A673 (cell line): ENCODE measurements around the gene PKN1. TPM values are rescaled to one million over a fixed set of nuclear protein-coding genes. Genes with fewer than 3 reads are reported as not detected.
A peak's percentile ranks its signal among the peaks of the same experiment; 100 is the strongest.

Experiments
- BruUV-seq: library from RNA; stranded (reverse); fragments of 400-500 nt; replicated peaks from 2 replicates; lab custom pipeline; 2021; lab: Mats Ljungman, UMichigan
- CTCF ChIA-PET: fragments of 300-600 bp; sonication (Branson Sonifier 250); formaldehyde crosslinking; loops from one replicate; lab custom pipeline; 2022; ENCODE audit warnings: antibody characterized with exemption; lab: Charles Lee
- POLR2A ChIA-PET: fragments of 300-600 bp; sonication (Branson Sonifier 250); formaldehyde crosslinking; loops from one replicate; lab custom pipeline; 2022; ENCODE audit warnings: antibody characterized with exemption; ENCODE audit not compliant: low non-redundant PET; lab: Charles Lee
- DNase-seq: peaks from one replicate; pipeline ENCODE4 v3.0.0-alpha.2; 2015; ENCODE audit warnings: low spot score
- H3K27ac ChIP-seq: fragments of 200-600 bp; sonication (generic); 2 replicates; pipeline ENCODE4 v1.5.1; 2016; ENCODE audit warnings: mixed run types, low read depth, mild to moderate bottlenecking, mixed read lengths, antibody characterized with exemption, low read length; ENCODE audit not compliant: poor library complexity, severe bottlenecking
- H3K27me3 ChIP-seq: fragments of 200-600 bp; sonication (generic); replicated peaks from 2 replicates; pipeline ENCODE4 v1.6.1; 2017; ENCODE audit warnings: mixed run types, low read depth, mild to moderate bottlenecking, mixed read lengths, antibody characterized with exemption, low read length; ENCODE audit not compliant: insufficient read depth, poor library complexity
- H3K36me3 ChIP-seq: fragments of 200-600 bp; sonication (generic); 2 replicates; pipeline ENCODE4 v1.6.1; 2016; ENCODE audit warnings: mixed run types, mild to moderate bottlenecking, mixed read lengths, antibody characterized with exemption, low read length; ENCODE audit not compliant: insufficient read depth, poor library complexity, severe bottlenecking
- H3K4me1 ChIP-seq: fragments of 200-600 bp; sonication (generic); 2 replicates; pipeline ENCODE4 v1.6.1; 2017; ENCODE audit warnings: mixed run types, mild to moderate bottlenecking, mixed read lengths, antibody characterized with exemption, low read length; ENCODE audit not compliant: insufficient read depth, poor library complexity, severe bottlenecking
- H3K4me3 ChIP-seq: fragments of 200-600 bp; sonication (generic); 2 replicates; pipeline ENCODE4 v1.5.1; 2016; ENCODE audit warnings: low read depth, mixed run types, mild to moderate bottlenecking, mixed read lengths, low read length; ENCODE audit not compliant: poor library complexity, severe bottlenecking
- H3K9me3 ChIP-seq: fragments of 200-600 bp; sonication (generic); 2 replicates; pipeline ENCODE4 v1.6.1; 2016; ENCODE audit warnings: mixed run types, low read depth, mild to moderate bottlenecking, mixed read lengths, antibody characterized with exemption, low read length; ENCODE audit not compliant: poor library complexity, severe bottlenecking
- EZH2 ChIP-seq: fragments of 200-600 bp; sonication (generic); IDR thresholded peaks from 2 replicates; pipeline ENCODE4 v1.6.1; 2017; ENCODE audit warnings: borderline replicate concordance, low read depth, mild to moderate bottlenecking, mixed read lengths, antibody characterized with exemption, low read length; ENCODE audit not compliant: poor library complexity, severe bottlenecking
- intact Hi-C: fragments of 100-400 bp; cut with micrococcal nuclease; formaldehyde crosslinking; loops from one replicate; pipeline ENCODE4 v1.10.0; 2022; ENCODE audit not compliant: unreplicated experiment
- total RNA-seq: library from RNA; stranded (reverse); gene quantifications from 2 replicates; pipeline ENCODE4 v1.2.3, GENCODE V29; 2021
- TF ChIP-seq, protein P1 (sequence below): fragments of 300-800, 200-600 bp; sonication (generic); conservative IDR thresholded peaks from 2 replicates; pipeline ENCODE4 v1.5.1; 2017; ENCODE audit warnings: low read depth, mild to moderate bottlenecking, antibody characterized with exemption, low read length, moderate library complexity, mixed read lengths

Gene PKN1
- total RNA-seq, 1 experiment from 2014 or later, result 91.4 TPM

DNA sequence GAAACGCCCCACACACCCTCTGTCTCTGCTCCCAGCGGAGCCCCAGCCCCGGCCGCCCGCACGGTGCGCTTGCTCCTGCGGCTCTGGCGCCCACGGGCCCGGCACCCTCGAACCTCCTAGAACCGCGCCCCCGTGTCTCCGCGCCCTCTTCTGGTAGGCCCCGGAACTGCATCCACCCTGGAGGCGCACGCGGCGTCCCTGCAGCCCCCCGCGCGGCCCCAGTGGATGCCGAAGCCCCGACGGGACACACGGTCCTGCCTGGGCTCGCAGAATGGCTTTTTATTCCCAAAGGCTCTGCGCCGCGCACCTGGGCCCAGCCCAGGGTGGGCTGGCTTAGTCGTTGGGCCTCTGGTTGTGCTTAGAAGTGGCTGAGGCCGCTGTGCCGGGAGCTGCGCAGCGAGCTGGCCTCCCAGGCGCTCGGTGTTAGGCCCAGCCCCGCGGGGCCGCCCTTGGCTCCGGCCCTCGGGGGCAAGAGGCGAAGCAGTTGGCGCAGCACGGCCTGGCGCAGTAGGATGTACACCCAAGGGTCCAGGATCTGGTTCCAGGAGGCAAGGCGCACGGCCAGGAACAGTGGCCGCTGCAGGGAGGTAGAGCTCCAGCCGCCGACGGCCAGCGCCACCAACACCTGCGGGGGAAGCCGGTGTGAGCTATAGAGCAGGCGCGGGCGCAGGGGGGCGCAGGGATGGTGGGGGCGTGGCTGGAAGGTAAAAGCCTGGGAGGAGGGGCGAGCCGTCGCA is 39.3 kb downstream of the PKN1 start:
- POLR2A ChIA-PET, result no interaction called here
- Histone ChIP-seq H3K27me3 (no peaks in the 10 kb centered on the region), H3K27ac (no peak overlapping the region), H3K36me3 (peaks cover 8% of the 10 kb centered on the region), H3K4me1 (peaks cover 28% of the 10 kb centered on the region), H3K9me3 (no peaks in the 10 kb centered on the region), H3K4me3 (no peak overlapping the region)
- no TSS peak for BruUV-seq
- intact Hi-C loops, result no loop called here
- TF ChIP-seq, protein P1, sequence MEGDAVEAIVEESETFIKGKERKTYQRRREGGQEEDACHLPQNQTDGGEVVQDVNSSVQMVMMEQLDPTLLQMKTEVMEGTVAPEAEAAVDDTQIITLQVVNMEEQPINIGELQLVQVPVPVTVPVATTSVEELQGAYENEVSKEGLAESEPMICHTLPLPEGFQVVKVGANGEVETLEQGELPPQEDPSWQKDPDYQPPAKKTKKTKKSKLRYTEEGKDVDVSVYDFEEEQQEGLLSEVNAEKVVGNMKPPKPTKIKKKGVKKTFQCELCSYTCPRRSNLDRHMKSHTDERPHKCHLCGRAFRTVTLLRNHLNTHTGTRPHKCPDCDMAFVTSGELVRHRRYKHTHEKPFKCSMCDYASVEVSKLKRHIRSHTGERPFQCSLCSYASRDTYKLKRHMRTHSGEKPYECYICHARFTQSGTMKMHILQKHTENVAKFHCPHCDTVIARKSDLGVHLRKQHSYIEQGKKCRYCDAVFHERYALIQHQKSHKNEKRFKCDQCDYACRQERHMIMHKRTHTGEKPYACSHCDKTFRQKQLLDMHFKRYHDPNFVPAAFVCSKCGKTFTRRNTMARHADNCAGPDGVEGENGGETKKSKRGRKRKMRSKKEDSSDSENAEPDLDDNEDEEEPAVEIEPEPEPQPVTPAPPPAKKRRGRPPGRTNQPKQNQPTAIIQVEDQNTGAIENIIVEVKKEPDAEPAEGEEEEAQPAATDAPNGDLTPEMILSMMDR, result peak; percentile 99
- no peak for TF ChIP-seq EZH2
- peak; percentile 80 for DNase-seq
- CTCF ChIA-PET, result interaction anchor here (0.5 to 1.4 kb wide), 8 partner anchors 8 to 1640 kb away, joined by 3 to 12 read pairs (median 4); partner anchors contain the start of gene ASF1B

DNA sequence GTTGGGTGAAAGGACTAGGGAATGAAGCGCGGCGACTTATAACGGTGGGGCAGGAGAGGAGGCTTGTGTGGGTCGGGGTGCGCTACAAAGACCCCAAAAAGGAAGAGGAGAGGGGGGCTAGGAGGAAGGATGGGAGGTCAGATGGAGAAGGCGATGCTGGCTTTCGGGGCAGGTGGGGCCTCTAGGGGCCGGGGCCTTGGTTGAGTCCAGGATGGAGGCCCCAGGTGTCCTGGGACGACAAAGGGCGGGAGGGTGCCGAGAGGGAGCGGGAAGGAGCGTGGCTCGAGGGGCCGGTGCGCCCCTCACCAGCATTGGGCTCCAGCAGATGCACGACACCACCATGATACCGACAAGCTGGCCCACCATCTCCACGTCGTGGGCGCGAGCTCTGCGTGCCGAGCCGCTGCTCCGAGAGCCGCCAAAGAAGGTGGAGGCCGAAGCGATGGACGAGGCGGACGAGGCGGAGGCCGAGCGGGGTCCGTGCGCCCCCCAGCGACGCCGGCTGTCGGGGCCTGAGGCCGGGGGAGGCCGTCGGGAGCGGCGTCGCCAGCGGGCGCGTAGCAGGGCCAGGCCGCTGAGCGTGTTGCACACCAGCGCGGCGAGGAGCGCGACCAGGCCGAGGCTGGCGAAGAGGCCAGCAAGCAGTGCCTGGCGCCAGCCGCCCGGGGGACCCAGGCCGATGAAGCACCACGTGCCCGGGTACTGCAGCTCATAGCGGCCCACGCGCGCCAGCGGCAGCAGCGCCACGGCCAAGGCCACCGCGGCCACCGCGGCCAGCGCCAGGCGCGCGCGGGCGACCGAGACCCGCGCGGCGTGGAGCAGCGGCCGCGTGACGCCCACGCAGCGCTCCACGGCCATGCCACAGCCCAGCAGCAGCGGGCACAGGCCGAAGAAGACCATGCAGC is 40.2 kb downstream of the PKN1 start:
- BruUV-seq, result no TSS peak
- intact Hi-C loops, result no loop called here
- DNase-seq, result no peak
- H3K4me3 ChIP-seq, result no peak overlapping the region
- ChIA-PET POLR2A (no interaction called here), CTCF (interaction anchor here (0.5 to 1.4 kb wide), 5 partner anchors 7 to 1639 kb away, joined by 3 to 12 read pairs (median 5); partner anchors contain the start of gene ASF1B)
- H3K36me3 ChIP-seq, result peaks cover 7% of the 10 kb centered on the region
- peaks cover 37% of the 10 kb centered on the region for H3K4me1 ChIP-seq
- no peaks in the 10 kb centered on the region for H3K9me3 ChIP-seq
- H3K27me3 ChIP-seq, result no peaks in the 10 kb centered on the region
- TF ChIP-seq EZH2, result no peak
- TF ChIP-seq, protein P1, result no peak
- H3K27ac ChIP-seq, result no peak overlapping the region

DNA sequence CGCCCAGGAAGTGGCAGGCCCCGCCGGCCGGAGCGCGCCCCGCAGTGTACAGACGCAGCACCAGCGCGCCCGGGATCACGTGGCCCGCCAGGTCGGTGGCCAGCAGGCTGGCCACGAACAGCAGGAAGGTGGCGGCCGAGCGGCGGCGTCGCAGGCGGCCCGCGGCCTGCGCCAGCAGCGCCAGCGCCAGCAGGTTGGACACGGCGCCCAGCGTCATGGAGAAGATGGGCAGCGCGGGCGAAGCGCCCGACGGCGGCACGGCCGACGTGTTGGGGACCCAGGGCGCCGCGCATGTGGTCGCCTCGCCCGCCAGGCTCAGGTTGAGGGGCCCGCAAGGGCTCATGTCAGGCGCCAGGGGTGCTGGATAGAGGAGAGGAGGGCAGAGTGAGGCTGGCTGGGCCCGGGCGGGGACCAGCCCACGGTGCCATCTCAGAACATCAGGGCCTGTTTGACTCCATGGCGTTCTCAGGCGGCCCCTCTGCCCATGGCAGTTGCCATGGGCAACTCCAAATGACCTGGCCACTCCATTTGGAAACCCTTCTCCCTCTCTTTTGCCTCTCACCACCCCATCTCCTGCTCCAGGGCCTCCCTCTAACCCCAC is 41.0 kb downstream of the PKN1 start:
- no peaks in the 10 kb centered on the region for H3K9me3 ChIP-seq
- no peak for TF ChIP-seq EZH2
- TF ChIP-seq, protein P1, result no peak
- H3K4me1 ChIP-seq, result peaks cover 37% of the 10 kb centered on the region
- no TSS peak for BruUV-seq
- DNase-seq, result no peak
- intact Hi-C loops, result no loop called here
- POLR2A ChIA-PET, result no interaction called here
- no peaks in the 10 kb centered on the region for H3K27me3 ChIP-seq
- no peak overlapping the region for H3K27ac ChIP-seq
- peaks cover 12% of the 10 kb centered on the region for H3K36me3 ChIP-seq
- CTCF ChIA-PET, result no interaction called here
- H3K4me3 ChIP-seq, result no peak overlapping the region
